Common myeloid progenitor, CD34-positive (primary cell): ENCODE measurements around the gene GORASP1.

Source experiments
- CTCF ChIA-PET: fragments of 350-600 bp; sonication (Branson Sonifier 250); formaldehyde crosslinking; loops from one replicate; lab custom pipeline; 2021; ENCODE audit warnings: antibody characterized with exemption; lab: Charles Lee
- POLR2A ChIA-PET: fragments of 350-600 bp; sonication (Branson Sonifier 250); formaldehyde crosslinking; loops from one replicate; lab custom pipeline; 2021; ENCODE audit warnings: antibody characterized with exemption; lab: Charles Lee
- DNase-seq, 3 donors: peaks; one replicate each; pipeline versions ENCODE4 v3.0.0 to v3.0.0-alpha.2; 2013
- H3K27ac ChIP-seq, 2 experiments: 1 replicate in 1 of 2; 2 replicates in 1 of 2; pipeline ENCODE4 v1.7.0; 2013; ENCODE audit warnings: inconsistent platforms in 2 of 2, low read length in 2 of 2, mild to moderate bottlenecking in 2 of 2, low read depth in 1 of 2, moderate library complexity in 1 of 2; ENCODE audit not compliant: severe bottlenecking in 2 of 2, insufficient read depth in 1 of 2, poor library complexity in 1 of 2
- H3K27me3 ChIP-seq, 5 experiments: replicated peaks in 2 of 5; 1 replicate in 3 of 5; 2 replicates in 2 of 5; pipeline versions ENCODE4 v1.6.1 to v1.7.0; 2013; ENCODE audit warnings: low read length in 4 of 5, mild to moderate bottlenecking in 2 of 5, moderate library complexity in 2 of 5, inconsistent platforms in 1 of 5; ENCODE audit not compliant: insufficient read depth in 5 of 5, control insufficient read depth in 4 of 5
- H3K36me3 ChIP-seq, 4 experiments: 1 replicate in 2 of 4; 2 replicates in 2 of 4; pipeline versions ENCODE4 v1.6.1 to v1.7.0; 2013; ENCODE audit warnings: low read length in 3 of 4, control low read depth in 1 of 4, mild to moderate bottlenecking in 1 of 4; ENCODE audit not compliant: control insufficient read depth in 4 of 4, insufficient read depth in 4 of 4
- H3K4me1 ChIP-seq, 4 experiments: 1 replicate in 3 of 4; 2 replicates in 1 of 4; pipeline versions ENCODE4 v1.6.1 to v1.7.1; 2013; ENCODE audit warnings: low read length in 3 of 4, mild to moderate bottlenecking in 3 of 4, control low read depth in 1 of 4, inconsistent platforms in 1 of 4, moderate library complexity in 1 of 4; ENCODE audit not compliant: control insufficient read depth in 4 of 4, insufficient read depth in 4 of 4; ENCODE audit errors: control extremely low read depth in 1 of 4
- H3K4me3 ChIP-seq, 7 experiments: 1 replicate in 4 of 7; 2 replicates in 3 of 7; pipeline versions ENCODE4 v1.5.1 to v1.7.0; 2013; ENCODE audit warnings: mild to moderate bottlenecking in 7 of 7, low read length in 6 of 7, moderate library complexity in 6 of 7, inconsistent platforms in 2 of 7, low read depth in 2 of 7, control low read depth in 1 of 7; ENCODE audit not compliant: insufficient read depth in 4 of 7, control insufficient read depth in 1 of 7; ENCODE audit errors: extremely low read depth in 1 of 7
- H3K9me3 ChIP-seq, 5 experiments: 1 replicate in 4 of 5; 2 replicates in 1 of 5; pipeline versions ENCODE4 v1.6.1 to v1.7.1; 2013; ENCODE audit warnings: low read length in 4 of 5, mild to moderate bottlenecking in 2 of 5, inconsistent platforms in 1 of 5, low read depth in 1 of 5, moderate library complexity in 1 of 5; ENCODE audit not compliant: control insufficient read depth in 4 of 5, insufficient read depth in 2 of 5; ENCODE audit errors: control extremely low read depth in 1 of 5
- WGBS: methylation state at CpG from one replicate; pipeline ENCODE4 v1.1.5; 2013; ENCODE audit not compliant: insufficient coverage; 5-methylcytosine and 5-hydroxymethylcytosine counted together

The GORASP1 gene

GRCh38 chr3:39109086-39109485 is 1.7 kb upstream of the GORASP1 start:
- Histone ChIP-seq H3K36me3 (no peaks in the 10 kb centered on the region), H3K9me3 (no peaks in the 10 kb centered on the region), H3K4me1 (peaks cover 2 to 35% (median 25%) of the 10 kb centered on the region in 4 experiments), H3K27ac (no peak overlapping the region), H3K27me3 (no peaks in the 10 kb centered on the region), H3K4me3 (no peak overlapping the region)
- CTCF ChIA-PET = interaction anchor here (1.0 to 4.4 kb wide), 7 partner anchors 11 to 179 kb away, joined by 3 to 33 read pairs (median 6); no protein-coding TSS in a partner anchor
- WGBS = 100% methylated on average over 4 of the region's 5 CpGs
- POLR2A ChIA-PET = interaction anchor here (1.1 kb wide), 1 partner anchor 40 kb away, joined by 4 read pairs; no protein-coding TSS in a partner anchor
- no peak for DNase-seq

GRCh38 chr3:39108200-39108710 is 828 bp upstream of the GORASP1 start:
- Histone ChIP-seq H3K27me3 (no peaks in the 10 kb centered on the region), H3K27ac (no peak overlapping the region), H3K4me1 (peaks cover 2 to 35% (median 25%) of the 10 kb centered on the region in 4 experiments), H3K9me3 (no peaks in the 10 kb centered on the region), H3K4me3 (peak overlapping the region; percentile 73 to 94 (median 85)), H3K36me3 (no peaks in the 10 kb centered on the region)
- ChIA-PET POLR2A (interaction anchor here (1.0 to 1.5 kb wide), 3 partner anchors 17 to 41 kb away, joined by 3 to 4 read pairs (median 4); no protein-coding TSS in a partner anchor), CTCF (interaction anchor here (0.8 to 4.4 kb wide), 7 partner anchors 12 to 180 kb away, joined by 3 to 33 read pairs (median 6); no protein-coding TSS in a partner anchor)
- DNase-seq = peak in 2 of 3 donors; percentile 66 to 68
- 7% methylated on average over 2 of the region's 2 CpGs for WGBS

DNA sequence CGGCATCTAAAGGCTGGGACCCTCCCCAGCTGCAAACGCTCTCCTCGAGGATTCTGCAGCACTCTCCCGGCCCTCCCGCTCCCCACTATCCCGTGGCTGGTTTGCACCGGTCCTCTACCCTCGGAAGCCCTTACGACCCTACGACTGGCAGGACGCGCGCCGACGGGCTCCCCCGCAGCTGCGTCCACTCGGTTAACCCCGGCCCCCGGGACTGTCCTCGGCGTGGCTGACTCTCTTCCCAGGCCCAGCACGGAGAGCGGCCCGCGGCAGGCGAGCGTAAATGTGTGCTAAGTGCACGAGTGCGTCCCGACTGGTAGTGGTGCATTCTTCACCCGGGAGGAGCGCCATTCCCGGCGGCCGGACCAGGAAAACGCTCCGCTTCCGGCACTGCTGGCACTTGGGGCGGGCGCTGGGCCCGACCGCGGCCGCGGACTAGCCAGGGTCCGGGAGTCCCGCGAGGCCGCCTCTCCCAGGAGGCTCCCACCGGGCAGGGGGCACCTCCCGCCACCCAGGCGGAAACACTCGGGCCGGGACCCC is 508 bp downstream of the GORASP1 start:
- Histone ChIP-seq H3K9me3 (no peaks in the 10 kb centered on the region), H3K36me3 (peaks cover 0 to 8% (median under 1%) of the 10 kb centered on the region in 4 experiments), H3K27me3 (no peaks in the 10 kb centered on the region), H3K4me1 (peaks cover 2 to 35% (median 25%) of the 10 kb centered on the region in 4 experiments), H3K4me3 (peak overlapping the region; percentile 73 to 94 (median 85)), H3K27ac (peak overlapping the region; percentile 37 to 71)
- POLR2A ChIA-PET = interaction anchor here (1.0 to 1.5 kb wide), 4 partner anchors 19 to 40 kb away, joined by 3 to 6 read pairs (median 4); no protein-coding TSS in a partner anchor
- WGBS = 0% methylated on average over 53 of the region's 55 CpGs
- DNase-seq = peak in 2 of 3 donors; percentile 8 to 16
- CTCF ChIA-PET = interaction anchor here (0.6 to 4.4 kb wide), 10 partner anchors 13 to 186 kb away, joined by 3 to 33 read pairs (median 12); partner anchors contain the start of gene XIRP1

GRCh38 chr3:39106281-39106811 is 1.1 kb downstream of the GORASP1 start:
- WGBS = 39% methylated on average over 11 of the region's 16 CpGs
- H3K4me3 ChIP-seq = peak overlapping the region; percentile 73 to 94 (median 85)
- CTCF ChIA-PET = interaction anchor here (0.6 to 4.4 kb wide), 17 partner anchors 12 to 186 kb away, joined by 3 to 33 read pairs (median 3); partner anchors contain the start of gene XIRP1
- no peaks in the 10 kb centered on the region for H3K27me3 ChIP-seq
- H3K9me3 ChIP-seq = no peaks in the 10 kb centered on the region
- peaks cover 0 to 8% (median under 1%) of the 10 kb centered on the region in 4 experiments for H3K36me3 ChIP-seq
- H3K4me1 ChIP-seq = peaks cover 2 to 35% (median 25%) of the 10 kb centered on the region in 4 experiments
- H3K27ac ChIP-seq = peak overlapping the region in 1 of 2 experiments; percentile 71
- DNase-seq = peak in 2 of 3 donors; percentile 39 to 45
- POLR2A ChIA-PET = interaction anchor here (1.0 kb wide), 2 partner anchors 36 to 41 kb away, joined by 3 to 6 read pairs; no protein-coding TSS in a partner anchor

GRCh38 chr3:39105687-39106063 is 1.8 kb downstream of the GORASP1 start:
- Histone ChIP-seq H3K27ac (no peak overlapping the region), H3K27me3 (no peaks in the 10 kb centered on the region), H3K36me3 (peaks cover 0 to 11% (median 4%) of the 10 kb centered on the region in 4 experiments), H3K9me3 (no peaks in the 10 kb centered on the region), H3K4me3 (peak overlapping the region in 1 of 7 experiments; percentile 93), H3K4me1 (peaks cover 2 to 35% (median 25%) of the 10 kb centered on the region in 4 experiments)
- WGBS = 96% methylated on average over 3 of the region's 3 CpGs
- ChIA-PET POLR2A (no interaction called here), CTCF (interaction anchor here (0.9 to 4.4 kb wide), 16 partner anchors 11 to 187 kb away, joined by 3 to 33 read pairs (median 4); partner anchors contain the start of gene XIRP1)
- no peak for DNase-seq

GRCh38 chr3:39104961-39105686 is 2.3 kb downstream of the GORASP1 start:
- Histone ChIP-seq H3K9me3 (no peaks in the 10 kb centered on the region), H3K27me3 (no peaks in the 10 kb centered on the region), H3K27ac (no peak overlapping the region), H3K4me1 (peaks cover 2 to 35% (median 25%) of the 10 kb centered on the region in 4 experiments), H3K36me3 (peaks cover 0 to 16% (median 7%) of the 10 kb centered on the region in 4 experiments), H3K4me3 (no peak overlapping the region)
- ChIA-PET CTCF (interaction anchor here (0.8 to 4.0 kb wide), 16 partner anchors 22 to 603 kb away, joined by 3 to 26 read pairs (median 3); partner anchors contain the start of gene XIRP1), POLR2A (interaction anchor here (0.7 to 1.5 kb wide), 2 partner anchors 13 to 42 kb away, joined by 3 to 4 read pairs; no protein-coding TSS in a partner anchor)
- 94% methylated on average over 5 of the region's 7 CpGs for WGBS
- DNase-seq = peak in 2 of 3 donors; percentile 24 to 25
